H1 (cell line): Measurements from ENCODE around the gene HEXIM1. TPM values are rescaled to one million over a fixed set of nuclear protein-coding genes. Genes with fewer than 3 reads are reported as not detected.

ENCODE experiments used
- RXRA ChIP-seq: IDR thresholded peaks from 2 replicates; pipeline ENCODE4 v1.6.1; 2011; ENCODE audit warnings: low read depth, mild to moderate bottlenecking, low read length, moderate library complexity; ENCODE audit not compliant: insufficient read depth
- polyA plus RNA-seq, 7 experiments: library from polyadenylated mRNA; depleted of rRNA in 3 of 7; stranded (reverse) in 5 of 7; unstranded in 2 of 7; fragments of >200 nt in 5 of 7; fragments of 200-250 nt in 2 of 7; gene quantifications; 1 replicate in 5 of 7; 2 replicates in 1 of 7; 4 replicates in 1 of 7; pipeline versions ENCODE4 v1.2.1 to v1.2.3, GENCODE V29; 2011 to 2013; ENCODE audit warnings: missing spikeins in 2 of 7, mixed read lengths in 2 of 7
- total RNA-seq: library from RNA; stranded (reverse); fragmentation: NEBNext Ultra II Directional; extraction: Animal tissue kit (Norgen Biotek cat#: 25700); gene quantifications from 2 replicates; pipeline ENCODE4 v1.2.1, GENCODE V29; 2021

The HEXIM1 gene
- total and polyA plus RNA-seq, 2 of the 8 experiments (the other 6 are each of a cell fraction or from before 2014, with no cell fraction given), result 9.1 to 38.3 TPM

GRCh38 chr17:45118691-45119090, 29.6 kb upstream of the HEXIM1 start (continued):
- TF ChIP-seq RXRA, result no peak
